A549 (cell line): ENCODE measurements around the gene FRYL.

Experiments used
- CEBPB ChIP-seq, 2 experiments: fragments of >200 bp in 1 of 2; sonication (Bioruptor Twin) in 1 of 2; formaldehyde crosslinking in 1 of 2; IDR thresholded peaks; 2 replicates each; pipeline ENCODE4 v1.6.1; 2012 to 2016
- NR3C1 ChIP-seq: fragments of >200 bp; sonication (Bioruptor Twin); formaldehyde crosslinking; IDR thresholded peaks from 3 replicates; pipeline ENCODE4 v1.6.1; 2017
- SMC3 ChIP-seq: fragments of >200 bp; sonication (Bioruptor Twin); formaldehyde crosslinking; IDR thresholded peaks from 3 replicates; pipeline ENCODE4 v1.6.1; 2018; ENCODE audit warnings: inconsistent platforms
- TF ChIP-seq, protein P1 (sequence below): fragments of >200 bp; sonication (Bioruptor Twin); formaldehyde crosslinking; IDR thresholded peaks from 3 replicates; pipeline ENCODE4 v1.5.1; 2016
- TF ChIP-seq, protein P2 (sequence below): fragments of 150-350 bp; IDR thresholded peaks from 2 replicates; pipeline ENCODE4 v1.6.1; 2014; ENCODE audit warnings: low read depth, mild to moderate bottlenecking, low read length
- TF ChIP-seq, protein P3 (sequence below): fragments of 200-600 bp; sonication (generic); IDR thresholded peaks from 2 replicates; pipeline ENCODE4 v1.6.1; 2016; ENCODE audit warnings: antibody characterized with exemption, mild to moderate bottlenecking, moderate library complexity

DNA sequence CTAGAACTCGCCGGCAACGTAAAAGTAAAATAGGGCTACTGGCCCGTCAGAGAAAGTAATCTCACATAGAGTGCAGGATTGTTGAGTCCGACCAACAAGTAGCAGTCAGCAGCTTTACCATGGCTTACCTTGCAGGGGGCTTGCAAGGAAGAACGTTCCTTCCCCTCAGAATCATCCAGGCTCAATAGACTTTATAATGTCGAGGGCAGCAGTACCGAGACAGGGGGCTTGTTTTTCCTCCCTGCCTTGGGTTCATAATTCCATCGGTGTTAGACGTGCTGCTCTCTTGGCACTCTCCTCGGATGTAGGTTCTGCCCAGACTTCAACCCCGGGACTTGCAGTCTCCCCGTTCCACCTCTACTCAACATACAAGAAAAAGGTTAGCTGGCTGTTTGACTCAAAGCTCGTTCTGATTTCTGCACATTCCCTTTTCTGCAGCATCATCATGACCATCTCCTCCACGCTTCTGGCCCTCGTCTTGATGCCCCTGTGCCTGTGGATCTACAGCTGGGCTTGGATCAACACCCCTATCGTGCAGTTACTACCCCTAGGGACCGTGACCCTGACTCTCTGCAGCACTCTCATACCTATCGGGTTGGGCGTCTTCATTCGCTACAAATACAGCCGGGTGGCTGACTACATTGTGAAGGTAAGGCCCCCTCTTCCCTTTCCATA lies 295.4 kb downstream of the FRYL start:
- TF ChIP-seq, protein P1, sequence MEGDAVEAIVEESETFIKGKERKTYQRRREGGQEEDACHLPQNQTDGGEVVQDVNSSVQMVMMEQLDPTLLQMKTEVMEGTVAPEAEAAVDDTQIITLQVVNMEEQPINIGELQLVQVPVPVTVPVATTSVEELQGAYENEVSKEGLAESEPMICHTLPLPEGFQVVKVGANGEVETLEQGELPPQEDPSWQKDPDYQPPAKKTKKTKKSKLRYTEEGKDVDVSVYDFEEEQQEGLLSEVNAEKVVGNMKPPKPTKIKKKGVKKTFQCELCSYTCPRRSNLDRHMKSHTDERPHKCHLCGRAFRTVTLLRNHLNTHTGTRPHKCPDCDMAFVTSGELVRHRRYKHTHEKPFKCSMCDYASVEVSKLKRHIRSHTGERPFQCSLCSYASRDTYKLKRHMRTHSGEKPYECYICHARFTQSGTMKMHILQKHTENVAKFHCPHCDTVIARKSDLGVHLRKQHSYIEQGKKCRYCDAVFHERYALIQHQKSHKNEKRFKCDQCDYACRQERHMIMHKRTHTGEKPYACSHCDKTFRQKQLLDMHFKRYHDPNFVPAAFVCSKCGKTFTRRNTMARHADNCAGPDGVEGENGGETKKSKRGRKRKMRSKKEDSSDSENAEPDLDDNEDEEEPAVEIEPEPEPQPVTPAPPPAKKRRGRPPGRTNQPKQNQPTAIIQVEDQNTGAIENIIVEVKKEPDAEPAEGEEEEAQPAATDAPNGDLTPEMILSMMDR: no peak
- TF ChIP-seq CEBPB (IDR thresholded peaks at IDR 0.05) (no peak), SMC3 (no peak), NR3C1 (no peak)
- TF ChIP-seq, protein P2, sequence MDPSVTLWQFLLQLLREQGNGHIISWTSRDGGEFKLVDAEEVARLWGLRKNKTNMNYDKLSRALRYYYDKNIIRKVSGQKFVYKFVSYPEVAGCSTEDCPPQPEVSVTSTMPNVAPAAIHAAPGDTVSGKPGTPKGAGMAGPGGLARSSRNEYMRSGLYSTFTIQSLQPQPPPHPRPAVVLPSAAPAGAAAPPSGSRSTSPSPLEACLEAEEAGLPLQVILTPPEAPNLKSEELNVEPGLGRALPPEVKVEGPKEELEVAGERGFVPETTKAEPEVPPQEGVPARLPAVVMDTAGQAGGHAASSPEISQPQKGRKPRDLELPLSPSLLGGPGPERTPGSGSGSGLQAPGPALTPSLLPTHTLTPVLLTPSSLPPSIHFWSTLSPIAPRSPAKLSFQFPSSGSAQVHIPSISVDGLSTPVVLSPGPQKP: no peak
- TF ChIP-seq, protein P3, sequence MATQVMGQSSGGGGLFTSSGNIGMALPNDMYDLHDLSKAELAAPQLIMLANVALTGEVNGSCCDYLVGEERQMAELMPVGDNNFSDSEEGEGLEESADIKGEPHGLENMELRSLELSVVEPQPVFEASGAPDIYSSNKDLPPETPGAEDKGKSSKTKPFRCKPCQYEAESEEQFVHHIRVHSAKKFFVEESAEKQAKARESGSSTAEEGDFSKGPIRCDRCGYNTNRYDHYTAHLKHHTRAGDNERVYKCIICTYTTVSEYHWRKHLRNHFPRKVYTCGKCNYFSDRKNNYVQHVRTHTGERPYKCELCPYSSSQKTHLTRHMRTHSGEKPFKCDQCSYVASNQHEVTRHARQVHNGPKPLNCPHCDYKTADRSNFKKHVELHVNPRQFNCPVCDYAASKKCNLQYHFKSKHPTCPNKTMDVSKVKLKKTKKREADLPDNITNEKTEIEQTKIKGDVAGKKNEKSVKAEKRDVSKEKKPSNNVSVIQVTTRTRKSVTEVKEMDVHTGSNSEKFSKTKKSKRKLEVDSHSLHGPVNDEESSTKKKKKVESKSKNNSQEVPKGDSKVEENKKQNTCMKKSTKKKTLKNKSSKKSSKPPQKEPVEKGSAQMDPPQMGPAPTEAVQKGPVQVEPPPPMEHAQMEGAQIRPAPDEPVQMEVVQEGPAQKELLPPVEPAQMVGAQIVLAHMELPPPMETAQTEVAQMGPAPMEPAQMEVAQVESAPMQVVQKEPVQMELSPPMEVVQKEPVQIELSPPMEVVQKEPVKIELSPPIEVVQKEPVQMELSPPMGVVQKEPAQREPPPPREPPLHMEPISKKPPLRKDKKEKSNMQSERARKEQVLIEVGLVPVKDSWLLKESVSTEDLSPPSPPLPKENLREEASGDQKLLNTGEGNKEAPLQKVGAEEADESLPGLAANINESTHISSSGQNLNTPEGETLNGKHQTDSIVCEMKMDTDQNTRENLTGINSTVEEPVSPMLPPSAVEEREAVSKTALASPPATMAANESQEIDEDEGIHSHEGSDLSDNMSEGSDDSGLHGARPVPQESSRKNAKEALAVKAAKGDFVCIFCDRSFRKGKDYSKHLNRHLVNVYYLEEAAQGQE: no peak
